Measurements from ENCODE around the gene PKP1.

GRCh38 chr1:201381130-201381529, 97.8 kb downstream of the PKP1 start:
- TF ChIP-seq, protein P1, sequence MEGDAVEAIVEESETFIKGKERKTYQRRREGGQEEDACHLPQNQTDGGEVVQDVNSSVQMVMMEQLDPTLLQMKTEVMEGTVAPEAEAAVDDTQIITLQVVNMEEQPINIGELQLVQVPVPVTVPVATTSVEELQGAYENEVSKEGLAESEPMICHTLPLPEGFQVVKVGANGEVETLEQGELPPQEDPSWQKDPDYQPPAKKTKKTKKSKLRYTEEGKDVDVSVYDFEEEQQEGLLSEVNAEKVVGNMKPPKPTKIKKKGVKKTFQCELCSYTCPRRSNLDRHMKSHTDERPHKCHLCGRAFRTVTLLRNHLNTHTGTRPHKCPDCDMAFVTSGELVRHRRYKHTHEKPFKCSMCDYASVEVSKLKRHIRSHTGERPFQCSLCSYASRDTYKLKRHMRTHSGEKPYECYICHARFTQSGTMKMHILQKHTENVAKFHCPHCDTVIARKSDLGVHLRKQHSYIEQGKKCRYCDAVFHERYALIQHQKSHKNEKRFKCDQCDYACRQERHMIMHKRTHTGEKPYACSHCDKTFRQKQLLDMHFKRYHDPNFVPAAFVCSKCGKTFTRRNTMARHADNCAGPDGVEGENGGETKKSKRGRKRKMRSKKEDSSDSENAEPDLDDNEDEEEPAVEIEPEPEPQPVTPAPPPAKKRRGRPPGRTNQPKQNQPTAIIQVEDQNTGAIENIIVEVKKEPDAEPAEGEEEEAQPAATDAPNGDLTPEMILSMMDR (optimal IDR thresholded peaks at IDR 0.05 in 1 of 3, IDR thresholded peaks at IDR 0.05 in 1 of 3, conservative IDR thresholded peaks at IDR 0.05 in 1 of 3; ENCODE audit: extremely low read depth in 1 of 3, insufficient read depth in 2 of 3, low read length in 3 of 3) = no peak
- no peak for TF ChIP-seq EZH2 (IDR thresholded peaks at IDR 0.05; ENCODE audit: low read length)
